Loucy (cell line): Measurements from ENCODE around the gene APOC3.
"Not testable (repeated sequence)": the region's sequence is repeated elsewhere in the genome, so short reads cannot be mapped to it uniquely, and the experiment has no call there.

ENCODE experiments used
- EZH2phosphoT487 ChIP-seq: fragments of 200-600 bp; IDR thresholded peaks from 2 replicates; pipeline ENCODE4 v1.6.1; 2018; ENCODE audit warnings: antibody characterized with exemption, mild to moderate bottlenecking, moderate library complexity, borderline replicate concordance
- TF ChIP-seq, protein P1 (sequence below): fragments of 200-600 bp; sonication (generic); conservative IDR thresholded peaks from 2 replicates; pipeline ENCODE4 v1.5.1; 2014; ENCODE audit warnings: mild to moderate bottlenecking, antibody characterized with exemption, low read length

DNA sequence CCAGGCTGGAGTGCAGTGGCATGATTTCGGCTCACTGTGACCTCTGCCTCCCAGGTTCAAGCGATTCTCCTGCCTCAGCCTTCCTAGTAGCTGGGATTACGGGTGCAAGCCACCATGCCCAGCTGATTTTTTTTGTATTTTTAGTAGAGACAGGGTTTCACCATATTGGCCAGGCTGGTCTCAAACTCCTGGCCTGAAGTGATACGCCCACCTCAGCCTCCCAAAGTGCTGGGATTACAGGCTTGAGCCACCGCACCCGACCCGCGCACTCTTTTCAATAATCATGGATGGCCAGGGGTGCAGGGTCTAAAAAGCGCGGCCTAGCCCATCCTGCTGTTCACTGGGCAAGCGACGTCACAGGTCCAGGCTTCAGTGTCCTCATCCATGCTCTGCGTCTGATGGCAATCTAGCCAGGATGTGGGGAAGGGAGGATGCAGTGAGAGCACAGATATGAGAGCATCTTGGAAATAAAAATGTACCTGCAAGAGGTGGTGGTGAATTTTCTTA is 4.9 kb downstream of the APOC3 start:
- TF ChIP-seq, protein P1, sequence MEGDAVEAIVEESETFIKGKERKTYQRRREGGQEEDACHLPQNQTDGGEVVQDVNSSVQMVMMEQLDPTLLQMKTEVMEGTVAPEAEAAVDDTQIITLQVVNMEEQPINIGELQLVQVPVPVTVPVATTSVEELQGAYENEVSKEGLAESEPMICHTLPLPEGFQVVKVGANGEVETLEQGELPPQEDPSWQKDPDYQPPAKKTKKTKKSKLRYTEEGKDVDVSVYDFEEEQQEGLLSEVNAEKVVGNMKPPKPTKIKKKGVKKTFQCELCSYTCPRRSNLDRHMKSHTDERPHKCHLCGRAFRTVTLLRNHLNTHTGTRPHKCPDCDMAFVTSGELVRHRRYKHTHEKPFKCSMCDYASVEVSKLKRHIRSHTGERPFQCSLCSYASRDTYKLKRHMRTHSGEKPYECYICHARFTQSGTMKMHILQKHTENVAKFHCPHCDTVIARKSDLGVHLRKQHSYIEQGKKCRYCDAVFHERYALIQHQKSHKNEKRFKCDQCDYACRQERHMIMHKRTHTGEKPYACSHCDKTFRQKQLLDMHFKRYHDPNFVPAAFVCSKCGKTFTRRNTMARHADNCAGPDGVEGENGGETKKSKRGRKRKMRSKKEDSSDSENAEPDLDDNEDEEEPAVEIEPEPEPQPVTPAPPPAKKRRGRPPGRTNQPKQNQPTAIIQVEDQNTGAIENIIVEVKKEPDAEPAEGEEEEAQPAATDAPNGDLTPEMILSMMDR = not testable (repeated sequence)
- not testable (repeated sequence) for TF ChIP-seq EZH2phosphoT487
